Neural progenitor cell (in vitro differentiated cells): ENCODE data around the gene YEATS2.

Source experiments
- CTCF ChIP-seq: fragments of 200-600 bp; sonication (generic); IDR thresholded peaks from 2 replicates; pipeline ENCODE4 v1.5.1; 2017; ENCODE audit warnings: antibody characterized with exemption, mild to moderate bottlenecking
- EZH2 ChIP-seq: fragments of 200-600 bp; sonication (generic); IDR thresholded peaks from 2 replicates; pipeline ENCODE4 v1.6.1; 2017; ENCODE audit warnings: antibody characterized with exemption, mild to moderate bottlenecking, moderate library complexity
- EZH2phosphoT487 ChIP-seq: fragments of 200-600 bp; sonication (generic); IDR thresholded peaks from 2 replicates; pipeline ENCODE4 v1.6.1; 2017; ENCODE audit warnings: antibody characterized with exemption

- no peak for TF ChIP-seq EZH2
- no peak for TF ChIP-seq CTCF
- TF ChIP-seq EZH2phosphoT487, result no peak
Observed at GRCh38 chr3:183833516-183833915, 135.9 kb downstream of the YEATS2 start.
